KMS-11 (cell line): ENCODE results near the gene CDH4.

Source experiments
- H2AFZ ChIP-seq: fragments of 200-600 bp; sonication (generic); 2 replicates; pipeline ENCODE4 v1.6.1; 2016; ENCODE audit warnings: antibody characterized with exemption, mixed run types, low read depth
- H3K27ac ChIP-seq: fragments of 200-600 bp; sonication (generic); 2 replicates; pipeline ENCODE4 v1.6.1; 2016; ENCODE audit warnings: mild to moderate bottlenecking, mixed run types
- H3K27me3 ChIP-seq: fragments of 200-600 bp; sonication (generic); 2 replicates; pipeline ENCODE4 v1.6.1; 2017; ENCODE audit warnings: mild to moderate bottlenecking, low read depth, mixed run types, moderate library complexity; ENCODE audit not compliant: insufficient read depth
- H3K36me3 ChIP-seq: fragments of 200-600 bp; sonication (generic); 2 replicates; pipeline ENCODE4 v1.6.1; 2017; ENCODE audit warnings: mild to moderate bottlenecking, mixed run types; ENCODE audit not compliant: insufficient read depth
- H3K4me1 ChIP-seq: fragments of 200-600 bp; sonication (generic); 2 replicates; pipeline ENCODE4 v1.6.1; 2016; ENCODE audit warnings: mild to moderate bottlenecking, low read depth, mixed run types; ENCODE audit not compliant: poor library complexity, severe bottlenecking
- H3K4me2 ChIP-seq: fragments of 200-600 bp; sonication (generic); 2 replicates; pipeline ENCODE4 v1.7.0; 2016; ENCODE audit warnings: mild to moderate bottlenecking, mixed run types
- H3K4me3 ChIP-seq: fragments of 200-600 bp; sonication (generic); IDR thresholded peaks from 2 replicates; pipeline ENCODE4 v1.6.1; 2017; ENCODE audit warnings: low read depth, low read length, mixed read lengths; ENCODE audit not compliant: insufficient read depth
- H3K79me2 ChIP-seq: fragments of 200-600 bp; sonication (generic); 2 replicates; pipeline ENCODE4 v1.6.1; 2016; ENCODE audit warnings: low read depth, mixed run types; ENCODE audit not compliant: insufficient read depth
- H3K9ac ChIP-seq: fragments of 200-600 bp; sonication (generic); 2 replicates; pipeline ENCODE4 v1.6.1; 2016; ENCODE audit warnings: mild to moderate bottlenecking, mixed run types
- H4K20me1 ChIP-seq: fragments of 200-600 bp; sonication (generic); 2 replicates; pipeline ENCODE4 v1.6.1; 2016; ENCODE audit warnings: mild to moderate bottlenecking, mixed run types; ENCODE audit not compliant: insufficient read depth
- CTCF ChIP-seq: fragments of 200-600 bp; sonication (generic); conservative IDR thresholded peaks from 2 replicates; pipeline ENCODE4 v1.6.1; 2017; ENCODE audit warnings: low read depth, mild to moderate bottlenecking, antibody characterized with exemption, low read length, moderate library complexity, mixed read lengths

CDH4 gene

GRCh38 chr20:61332016-61332975, 80.2 kb downstream of the CDH4 start:
- Histone ChIP-seq H3K9ac (no peak overlapping the region), H3K27me3 (no peaks in the 10 kb centered on the region), H3K4me2 (no peak overlapping the region)

GRCh38 chr20:61333484-61334108, 81.5 kb downstream of the CDH4 start:
- H3K4me3 ChIP-seq, result no peak overlapping the region
- H4K20me1 ChIP-seq, result no peaks in the 10 kb centered on the region
- H3K9ac ChIP-seq, result no peak overlapping the region
- H3K27ac ChIP-seq, result no peak overlapping the region
- no peaks in the 10 kb centered on the region for H3K4me1 ChIP-seq
- no peaks in the 10 kb centered on the region for H3K79me2 ChIP-seq
- no peak overlapping the region for H3K4me2 ChIP-seq
- TF ChIP-seq CTCF, result no peak
- no peak overlapping the region for H2AFZ ChIP-seq
- H3K36me3 ChIP-seq, result no peaks in the 10 kb centered on the region
- H3K27me3 ChIP-seq, result no peaks in the 10 kb centered on the region

More at GRCh38 chr20:61332016-61332975, 80.2 kb downstream of the CDH4 start:
- Histone ChIP-seq H3K27ac (no peak overlapping the region), H3K36me3 (no peaks in the 10 kb centered on the region), H3K79me2 (no peaks in the 10 kb centered on the region), H2AFZ (no peak overlapping the region), H4K20me1 (no peaks in the 10 kb centered on the region), H3K4me1 (no peaks in the 10 kb centered on the region), H3K4me3 (no peak overlapping the region)
- TF ChIP-seq CTCF, result no peak

- no peaks in the 10 kb centered on the region for H3K4me1 ChIP-seq
- H3K79me2 ChIP-seq, result no peaks in the 10 kb centered on the region
- H3K27ac ChIP-seq, result no peak overlapping the region
- H3K27me3 ChIP-seq, result no peaks in the 10 kb centered on the region
- H4K20me1 ChIP-seq, result no peaks in the 10 kb centered on the region
- H3K4me2 ChIP-seq, result no peak overlapping the region
- TF ChIP-seq CTCF, result no peak
- no peak overlapping the region for H3K4me3 ChIP-seq
- no peak overlapping the region for H2AFZ ChIP-seq
- no peaks in the 10 kb centered on the region for H3K36me3 ChIP-seq
- H3K9ac ChIP-seq, result no peak overlapping the region
Measured at GRCh38 chr20:61340157-61340556, 88.1 kb downstream of the CDH4 start.

- Histone ChIP-seq H3K9ac (no peak overlapping the region), H3K4me2 (no peak overlapping the region), H3K27me3 (no peaks in the 10 kb centered on the region; the same call in 1 of the 2 replicates)
Measured at GRCh38 chr20:61341605-61342004, 89.5 kb downstream of the CDH4 start.

More at GRCh38 chr20:61341605-61342004, 89.5 kb downstream of the CDH4 start:
- no peak for TF ChIP-seq CTCF
- Histone ChIP-seq H3K4me3 (no peak overlapping the region), H3K36me3 (no peaks in the 10 kb centered on the region), H4K20me1 (no peaks in the 10 kb centered on the region), H3K4me1 (no peaks in the 10 kb centered on the region), H3K79me2 (no peaks in the 10 kb centered on the region), H3K27ac (no peak overlapping the region), H2AFZ (no peak overlapping the region)
